Measurements from ENCODE around the gene CRYL1. TPM values are rescaled to one million over a fixed set of nuclear protein-coding genes. Genes with fewer than 3 reads are reported as not detected.

CRYL1 gene
- total RNA-seq, 1 experiment from 2014 or later = 12.2 TPM

DNA sequence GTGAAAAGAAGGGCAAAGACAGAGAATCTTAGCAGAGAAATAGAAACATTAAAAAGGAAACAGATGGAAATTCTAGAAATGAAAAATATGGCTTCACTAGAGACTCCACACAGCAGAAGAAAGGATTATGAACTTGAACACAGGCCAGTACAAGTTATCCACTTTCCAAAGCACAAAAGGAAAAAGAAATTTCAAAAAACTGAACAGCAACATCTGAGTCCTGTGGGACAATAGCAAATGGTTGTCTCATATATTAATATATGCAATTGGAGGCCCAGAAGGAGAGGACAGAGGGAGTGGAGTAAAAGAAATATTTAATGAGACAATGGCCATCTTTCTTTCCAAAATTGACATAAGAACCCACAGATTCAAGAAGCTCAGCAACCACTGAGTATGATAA, 151.8 kb downstream of the CRYL1 start:
- Mint-ChIP-seq H3K27ac (ENCODE audit: unreplicated experiment) (no peak overlapping the region), H3K4me3 (ENCODE audit: low read depth, unreplicated experiment) (no peak overlapping the region), H3K4me1 (ENCODE audit: low read depth, unreplicated experiment) (no peaks in the 10 kb centered on the region), H3K9me3 (ENCODE audit: low read depth, unreplicated experiment) (no peaks in the 10 kb centered on the region), H3K36me3 (ENCODE audit: insufficient read depth, unreplicated experiment) (no peaks in the 10 kb centered on the region), H3K27me3 (ENCODE audit: unreplicated experiment) (no peaks in the 10 kb centered on the region)
- no peak for DNase-seq
- CTCF ChIA-PET = no interaction called here
- intact Hi-C loops (cut with micrococcal nuclease; ENCODE audit: unreplicated experiment) = loop anchor here (10.0 kb wide), 1 partner anchor 111 kb away; no protein-coding TSS in a partner anchor
- TF ChIP-seq CTCF (IDR thresholded peaks at IDR 0.05; ENCODE audit: unreplicated experiment) = no peak
- BruUV-seq (replicated peaks) = no TSS peak

GRCh38 chr13:20371825-20372224, 153.8 kb downstream of the CRYL1 start:
- no peak overlapping the region for H3K27ac Mint-ChIP-seq (ENCODE audit: unreplicated experiment)
- H3K9me3 Mint-ChIP-seq (ENCODE audit: low read depth, unreplicated experiment) = no peaks in the 10 kb centered on the region

GRCh38 chr13:20370815-20371421, 154.7 kb downstream of the CRYL1 start:
- Mint-ChIP-seq H3K4me1 (ENCODE audit: low read depth, unreplicated experiment) (no peaks in the 10 kb centered on the region), H3K4me3 (ENCODE audit: low read depth, unreplicated experiment) (no peak overlapping the region), H3K36me3 (ENCODE audit: insufficient read depth, unreplicated experiment) (no peaks in the 10 kb centered on the region), H3K9me3 (ENCODE audit: low read depth, unreplicated experiment) (no peaks in the 10 kb centered on the region), H3K27ac (ENCODE audit: unreplicated experiment) (no peak overlapping the region), H3K27me3 (ENCODE audit: unreplicated experiment) (no peaks in the 10 kb centered on the region)
- CTCF ChIA-PET = interaction anchor here (0.8 kb wide), 1 partner anchor 9 kb away, joined by 4 read pairs; no protein-coding TSS in a partner anchor
- peak; percentile 40 for DNase-seq
- TF ChIP-seq CTCF (IDR thresholded peaks at IDR 0.05; ENCODE audit: unreplicated experiment) = no peak
- intact Hi-C loops (cut with micrococcal nuclease; ENCODE audit: unreplicated experiment) = loop anchor here (10.0 kb wide), 1 partner anchor 114 kb away; no protein-coding TSS in a partner anchor
- no TSS peak for BruUV-seq (replicated peaks)

More at GRCh38 chr13:20371825-20372224, 153.8 kb downstream of the CRYL1 start:
- Mint-ChIP-seq H3K27me3 (ENCODE audit: unreplicated experiment) (no peaks in the 10 kb centered on the region), H3K4me3 (ENCODE audit: low read depth, unreplicated experiment) (no peak overlapping the region), H3K36me3 (ENCODE audit: insufficient read depth, unreplicated experiment) (no peaks in the 10 kb centered on the region), H3K4me1 (ENCODE audit: low read depth, unreplicated experiment) (no peaks in the 10 kb centered on the region)
- DNase-seq = no peak
- no TSS peak for BruUV-seq (replicated peaks)
- intact Hi-C loops (cut with micrococcal nuclease; ENCODE audit: unreplicated experiment) = loop anchor here (10.0 kb wide), 1 partner anchor 113 kb away; no protein-coding TSS in a partner anchor
- CTCF ChIA-PET = interaction anchor here (0.5 kb wide), 1 partner anchor 175 kb away, joined by 3 read pairs; no protein-coding TSS in a partner anchor
- no peak for TF ChIP-seq CTCF (IDR thresholded peaks at IDR 0.05; ENCODE audit: unreplicated experiment)

DNA sequence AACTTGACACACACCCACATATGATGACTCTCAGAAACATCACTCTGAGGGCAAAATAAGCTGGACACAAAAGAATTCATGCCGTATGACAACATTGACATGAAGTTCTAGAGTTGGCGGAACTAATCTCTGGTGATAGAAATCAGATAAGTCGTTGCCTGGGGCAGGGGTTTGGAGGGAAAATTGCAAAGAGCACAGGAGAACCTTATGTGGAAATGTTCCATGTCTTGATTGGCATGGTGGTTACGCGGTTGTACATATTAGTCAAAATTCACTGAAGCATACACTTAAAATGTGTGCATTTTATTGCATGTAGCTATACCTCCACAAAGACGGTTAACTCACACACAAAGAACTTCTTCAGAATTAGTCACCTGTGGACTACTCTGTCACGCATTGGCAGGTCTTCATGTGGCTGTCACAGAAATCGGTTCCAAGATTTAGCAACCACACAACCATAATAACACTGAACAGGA, 155.7 kb downstream of the CRYL1 start:
- no TSS peak for BruUV-seq (replicated peaks)
- H3K27me3 Mint-ChIP-seq (ENCODE audit: unreplicated experiment) = no peaks in the 10 kb centered on the region

More for the DNA sequence above, 155.7 kb downstream of the CRYL1 start:
- TF ChIP-seq CTCF (IDR thresholded peaks at IDR 0.05; ENCODE audit: unreplicated experiment) = no peak
- Mint-ChIP-seq H3K27ac (ENCODE audit: unreplicated experiment) (no peak overlapping the region), H3K4me3 (ENCODE audit: low read depth, unreplicated experiment) (no peak overlapping the region), H3K9me3 (ENCODE audit: low read depth, unreplicated experiment) (no peaks in the 10 kb centered on the region), H3K4me1 (ENCODE audit: low read depth, unreplicated experiment) (no peaks in the 10 kb centered on the region), H3K36me3 (ENCODE audit: insufficient read depth, unreplicated experiment) (no peaks in the 10 kb centered on the region)
- intact Hi-C loops (cut with micrococcal nuclease; ENCODE audit: unreplicated experiment) = loop anchor here (10.0 kb wide), 1 partner anchor 115 kb away; no protein-coding TSS in a partner anchor
- DNase-seq = no peak
- CTCF ChIA-PET = interaction anchor here (0.7 kb wide), 1 partner anchor 1189 kb away, joined by 4 read pairs; no protein-coding TSS in a partner anchor

Data from Calu3 (cell line).